ENCODE data around the gene VPS52. TPM values are rescaled to one million over a fixed set of nuclear protein-coding genes. Genes with fewer than 3 reads are reported as not detected.

VPS52 gene
- total and polyA plus RNA-seq, 9 of the 15 experiments (the other 6 are each of a cell fraction or from before 2014, with no cell fraction given): 24.4 to 103 (median 40.2) TPM

DNA sequence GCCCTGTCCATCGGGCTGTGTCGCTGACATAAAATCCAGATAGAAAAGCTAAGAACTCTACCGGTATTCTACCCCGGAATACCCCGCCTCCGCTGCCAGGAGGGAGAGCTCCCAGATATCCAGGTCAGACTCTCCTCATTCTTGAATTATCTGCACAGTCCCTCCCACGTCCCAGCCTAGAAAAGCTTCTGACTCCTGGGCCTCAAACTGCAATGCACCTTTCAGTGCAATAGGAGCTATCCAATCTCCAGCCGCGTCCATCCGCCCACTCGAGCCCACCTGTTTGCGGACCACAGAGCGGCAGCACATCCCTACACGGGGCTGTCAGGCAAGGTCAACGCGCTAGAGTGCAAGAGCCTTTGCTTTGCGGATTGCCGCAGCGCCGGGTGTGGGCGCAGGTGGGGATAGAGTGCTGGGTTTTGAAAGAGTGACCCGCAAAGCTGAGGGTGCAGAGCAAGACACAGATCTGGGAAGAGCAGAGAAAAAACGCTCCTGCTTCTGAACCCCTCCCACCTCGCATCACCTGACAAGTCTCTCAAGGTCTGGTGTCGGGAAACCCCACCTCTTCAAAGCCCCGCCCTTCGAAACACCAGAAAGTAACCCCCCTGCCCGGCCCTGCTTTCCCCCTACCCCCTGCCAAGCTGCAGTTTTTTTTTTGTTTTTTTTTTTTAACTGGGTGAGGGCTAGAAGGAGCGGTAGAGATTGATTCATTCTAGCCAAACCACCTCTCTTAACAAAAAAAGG lies 40.9 kb upstream of the VPS52 start (continued):
- peak; percentile 32; the same call in 1 of the 2 replicates for TF ChIP-seq ZBTB9 (CRISPR knock-in tag; IDR thresholded peaks at IDR 0.05)
- no peak for TF ChIP-seq SETDB1 (IDR thresholded peaks at IDR 0.05; ENCODE audit: low read length)
- TF ChIP-seq MAZ (CRISPR knock-in tag; conservative IDR thresholded peaks at IDR 0.05 in 1 of 2, IDR thresholded peaks at IDR 0.05 in 1 of 2): peak; percentile 38 to 48; a peak in 2 of 4 replicates
- TF ChIP-seq DPF2 (IDR thresholded peaks at IDR 0.05): 0 out of 2 replicates have a peak, but pooled peaks have one; percentile 21
- TF ChIP-seq ZC3H4 (CRISPR knock-in tag; IDR thresholded peaks at IDR 0.05; ENCODE audit: borderline replicate concordance): 0 out of 2 replicates have a peak, but pooled peaks have one; percentile 53
- peak; percentile 32; the same call in 1 of the 2 replicates for TF ChIP-seq ZNF511 (CRISPR knock-in tag; IDR thresholded peaks at IDR 0.05)
- peak; percentile 30; the same call in 1 of the 2 replicates for TF ChIP-seq CBFA2T2 (conservative IDR thresholded peaks at IDR 0.05)
- peak; percentile 45; the same call in 1 of the 2 replicates for TF ChIP-seq ESRRA (IDR thresholded peaks at IDR 0.05; ENCODE audit: borderline replicate concordance, low read depth)
- peak; percentile 56; the same call in 1 of the 2 replicates for TF ChIP-seq CBFB (CRISPR knock-in tag; IDR thresholded peaks at IDR 0.05)
- TF ChIP-seq, protein P1, sequence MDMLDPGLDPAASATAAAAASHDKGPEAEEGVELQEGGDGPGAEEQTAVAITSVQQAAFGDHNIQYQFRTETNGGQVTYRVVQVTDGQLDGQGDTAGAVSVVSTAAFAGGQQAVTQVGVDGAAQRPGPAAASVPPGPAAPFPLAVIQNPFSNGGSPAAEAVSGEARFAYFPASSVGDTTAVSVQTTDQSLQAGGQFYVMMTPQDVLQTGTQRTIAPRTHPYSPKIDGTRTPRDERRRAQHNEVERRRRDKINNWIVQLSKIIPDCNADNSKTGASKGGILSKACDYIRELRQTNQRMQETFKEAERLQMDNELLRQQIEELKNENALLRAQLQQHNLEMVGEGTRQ (CRISPR knock-in tag; IDR thresholded peaks at IDR 0.05): peak; percentile 73
- TF ChIP-seq HNRNPLL (IDR thresholded peaks at IDR 0.05; ENCODE audit: low read depth, low read length, poor library complexity, severe bottlenecking): peak; percentile 27
- peak; percentile 68 for TF ChIP-seq ZBTB7A (IDR thresholded peaks at IDR 0.05; ENCODE audit: borderline replicate concordance, control insufficient read depth, low read depth, low read length)
- TF ChIP-seq BHLHE40 (IDR thresholded peaks at IDR 0.05; ENCODE audit: low read length): peak; percentile 15; the same call in 1 of the 2 replicates
- peak; percentile 20; the same call in 1 of the 2 replicates for TF ChIP-seq EP400 (IDR thresholded peaks at IDR 0.05)
- no peak for TF ChIP-seq ZNF347 (CRISPR knock-in tag; IDR thresholded peaks at IDR 0.05; ENCODE audit: low read depth)
- peak; percentile 8 for TF ChIP-seq MEIS2 (IDR thresholded peaks at IDR 0.05; ENCODE audit: partially characterized antibody)
- TF ChIP-seq NEUROD1 (IDR thresholded peaks at IDR 0.05; ENCODE audit: borderline replicate concordance, low read depth, low read length, partially characterized antibody): no peak
- TF ChIP-seq CCNT2 (IDR thresholded peaks at IDR 0.05; ENCODE audit: borderline replicate concordance, extremely low read depth, insufficient read length, low read depth, low read length): no peak
- no peak for TF ChIP-seq ZBTB8A (IDR thresholded peaks at IDR 0.05; ENCODE audit: partially characterized antibody)
- peak; percentile 72 for TF ChIP-seq USF1 (CRISPR knock-in tag; IDR thresholded peaks at IDR 0.05)
- TF ChIP-seq RAD51 (IDR thresholded peaks at IDR 0.05; ENCODE audit: borderline replicate concordance, low read depth): peak; percentile 78
- TF ChIP-seq U2AF2 (optimal IDR thresholded peaks at IDR 0.05; ENCODE audit: low read depth, low read length): no peak
